ENCODE results near the gene AGAP3. TPM values are rescaled to one million over a fixed set of nuclear protein-coding genes. Genes with fewer than 3 reads are reported as not detected.

Gene AGAP3
- total and polyA plus RNA-seq, 2 experiments from 2014 or later: 10.3 to 43.3 TPM

- Histone ChIP-seq H3K27me3 (replicated peaks; ENCODE audit: insufficient read depth) (no peaks in the 10 kb centered on the region), H3K4me3 (peak overlapping the region; percentile 91), H3K4me2 (ENCODE audit: unreplicated experiment) (peak overlapping the region; percentile 81), H3F3A (ENCODE audit: insufficient read depth) (peaks cover 13% of the 10 kb centered on the region), H3K4me1 (ENCODE audit: insufficient read depth) (peaks cover 17% of the 10 kb centered on the region), H3K36me3 (ENCODE audit: low read depth) (no peaks in the 10 kb centered on the region), H2AFZ (no peak overlapping the region), H3K9me3 (ENCODE audit: low read depth) (no peaks in the 10 kb centered on the region), H3K9ac (peak overlapping the region; percentile 96), H3K9me2 (ENCODE audit: insufficient read depth) (no peaks in the 10 kb centered on the region), H3K79me2 (ENCODE audit: insufficient read depth) (peaks cover 45% of the 10 kb centered on the region), H3K27ac (peak overlapping the region; percentile 89), H4K20me1 (ENCODE audit: insufficient read depth) (no peaks in the 10 kb centered on the region)
- DNase-seq: peak; percentile 19
- in situ Hi-C loops (cut with MboI): no loop called here
- 73 to 78% methylated on average over 24 to 27 of the region's 27 CpGs for WGBS, 2 experiments (ENCODE audit: low coverage in 1 of 2, low lambda C conversion rate in 2 of 2, missing lambda C conversion rate in 2 of 2)
- no peak for TF ChIP-seq EZH2 (IDR thresholded peaks at IDR 0.05; ENCODE audit: insufficient read depth, poor library complexity, severe bottlenecking)
- no peak for TF ChIP-seq EZH2phosphoT487 (IDR thresholded peaks at IDR 0.05; ENCODE audit: insufficient read depth, low read depth)
Observed at GRCh38 chr7:151079199-151079910, 6.9 kb upstream of the AGAP3 start.

- Histone ChIP-seq H3K79me2 (ENCODE audit: insufficient read depth) (peaks cover 45% of the 10 kb centered on the region), H3K36me3 (ENCODE audit: low read depth) (no peaks in the 10 kb centered on the region), H2AFZ (peak overlapping the region; percentile 60), H3K27me3 (replicated peaks; ENCODE audit: insufficient read depth) (no peaks in the 10 kb centered on the region), H3K4me3 (peak overlapping the region; percentile 91), H3K9me2 (ENCODE audit: insufficient read depth) (no peaks in the 10 kb centered on the region), H4K20me1 (ENCODE audit: insufficient read depth) (no peaks in the 10 kb centered on the region), H3K4me2 (ENCODE audit: unreplicated experiment) (peak overlapping the region; percentile 81), H3F3A (ENCODE audit: insufficient read depth) (peaks cover 17% of the 10 kb centered on the region), H3K27ac (peak overlapping the region; percentile 89), H3K9ac (peak overlapping the region; percentile 96), H3K4me1 (ENCODE audit: insufficient read depth) (peaks cover 17% of the 10 kb centered on the region), H3K9me3 (ENCODE audit: low read depth) (no peaks in the 10 kb centered on the region)
- WGBS, 2 experiments (ENCODE audit: low coverage in 1 of 2, low lambda C conversion rate in 2 of 2, missing lambda C conversion rate in 2 of 2): 0 to 3% methylated on average over 28 to 30 of the region's 31 CpGs
- DNase-seq: peak; percentile 79
- TF ChIP-seq EZH2 (IDR thresholded peaks at IDR 0.05; ENCODE audit: insufficient read depth, poor library complexity, severe bottlenecking) (no peak), EZH2phosphoT487 (IDR thresholded peaks at IDR 0.05; ENCODE audit: insufficient read depth, low read depth) (no peak)
- in situ Hi-C loops (cut with MboI): no loop called here
Observed at GRCh38 chr7:151080067-151080521, 6.2 kb upstream of the AGAP3 start.

GRCh38 chr7:151080522-151081169 is 5.6 kb upstream of the AGAP3 start, which contains the start of gene FASTK:
FASTK (minus strand) TSS chr7:151080809; CDS start chr7:151080766, 43 bp downstream.
- H3K36me3 ChIP-seq (ENCODE audit: low read depth): no peaks in the 10 kb centered on the region
- H3K9ac ChIP-seq: peak within 1 kb of the TSS; percentile 96
- H3F3A ChIP-seq (ENCODE audit: insufficient read depth): peaks cover 23% of the 10 kb centered on the region
- peak within 1 kb of the TSS; percentile 60 for H2AFZ ChIP-seq
- peak within 1 kb of the TSS; percentile 89 for H3K27ac ChIP-seq
- no peaks in the 10 kb centered on the region for H3K9me3 ChIP-seq (ENCODE audit: low read depth)
- no peak for TF ChIP-seq EZH2 (IDR thresholded peaks at IDR 0.05; ENCODE audit: insufficient read depth, poor library complexity, severe bottlenecking)
- TF ChIP-seq EZH2phosphoT487 (IDR thresholded peaks at IDR 0.05; ENCODE audit: insufficient read depth, low read depth): no peak
- peak within 1 kb of the TSS; percentile 91 for H3K4me3 ChIP-seq
- peaks cover 45% of the 10 kb centered on the region for H3K79me2 ChIP-seq (ENCODE audit: insufficient read depth)
- peaks cover 17% of the 10 kb centered on the region for H3K4me1 ChIP-seq (ENCODE audit: insufficient read depth)
- H3K27me3 ChIP-seq (replicated peaks; ENCODE audit: insufficient read depth): no peaks in the 10 kb centered on the region
- WGBS, 2 experiments (ENCODE audit: low coverage in 1 of 2, low lambda C conversion rate in 2 of 2, missing lambda C conversion rate in 2 of 2): 1 to 3% methylated on average over 42 to 61 of the region's 66 CpGs
- H4K20me1 ChIP-seq (ENCODE audit: insufficient read depth): no peaks in the 10 kb centered on the region
- peak within 1 kb of the TSS; percentile 87 for H3K4me2 ChIP-seq (ENCODE audit: unreplicated experiment)
- peak; percentile 99 for DNase-seq
- in situ Hi-C loops (cut with MboI): no loop called here
- no peaks in the 10 kb centered on the region for H3K9me2 ChIP-seq (ENCODE audit: insufficient read depth)

GRCh38 chr7:151081170-151082101 is 4.8 kb upstream of the AGAP3 start:
- in situ Hi-C loops (cut with MboI): no loop called here
- WGBS, 2 experiments (ENCODE audit: low coverage in 1 of 2, low lambda C conversion rate in 2 of 2, missing lambda C conversion rate in 2 of 2): 8 to 11% methylated on average over 39 to 46 of the region's 64 CpGs
- no peaks in the 10 kb centered on the region for H4K20me1 ChIP-seq (ENCODE audit: insufficient read depth)
- H3K79me2 ChIP-seq (ENCODE audit: insufficient read depth): peaks cover 45% of the 10 kb centered on the region
- no peaks in the 10 kb centered on the region for H3K9me3 ChIP-seq (ENCODE audit: low read depth)
- H3K4me2 ChIP-seq (ENCODE audit: unreplicated experiment): peak overlapping the region; percentile 87
- H3K9me2 ChIP-seq (ENCODE audit: insufficient read depth): no peaks in the 10 kb centered on the region
- peaks cover 17% of the 10 kb centered on the region for H3K4me1 ChIP-seq (ENCODE audit: insufficient read depth)
- H3K36me3 ChIP-seq (ENCODE audit: low read depth): no peaks in the 10 kb centered on the region
- DNase-seq: peak; percentile 68
- H3K4me3 ChIP-seq: peak overlapping the region; percentile 91
- H3K27ac ChIP-seq: peak overlapping the region; percentile 89
- no peak for TF ChIP-seq EZH2phosphoT487 (IDR thresholded peaks at IDR 0.05; ENCODE audit: insufficient read depth, low read depth)
- TF ChIP-seq EZH2 (IDR thresholded peaks at IDR 0.05; ENCODE audit: insufficient read depth, poor library complexity, severe bottlenecking): no peak
- no peaks in the 10 kb centered on the region for H3K27me3 ChIP-seq (replicated peaks; ENCODE audit: insufficient read depth)
- H3K9ac ChIP-seq: peak overlapping the region; percentile 96
- peak overlapping the region; percentile 31 for H2AFZ ChIP-seq
- peaks cover 24% of the 10 kb centered on the region for H3F3A ChIP-seq (ENCODE audit: insufficient read depth)

All from GM23248 (cell line).